Activated T-helper 1 cell treated with anti-CD3 and anti-CD28 coated beads, Interleukin-2, amount 50 U/mL, for 16 hours (primary cell): Measurements from ENCODE around the gene FAM25C.
"Not testable (repeated sequence)": the region's sequence is repeated elsewhere in the genome, so short reads cannot be mapped to it uniquely, and the experiment has no call there.

Source experiments
- DNase-seq, 2 donors: peaks; one replicate each; pipeline ENCODE4 v3.0.0-alpha.2; 2020; ENCODE audit warnings: low read depth in 1 of 2, low spot score in 1 of 2

Gene FAM25C

GRCh38 chr10:47959677-47960076 is 39.9 kb downstream of the FAM25C start:
- DNase-seq, result not testable (repeated sequence)

- DNase-seq, result not testable (repeated sequence)
These were observed 42.4 kb downstream of the FAM25C start for GRCh38 chr10:47957158-47957557.

GRCh38 chr10:47947424-47947823 is 52.2 kb downstream of the FAM25C start:
- DNase-seq, result not testable (repeated sequence)
